Epithelial cell of proximal tubule (primary cell): Measurements from ENCODE around the gene TMEM63A. TPM values are rescaled to one million over a fixed set of nuclear protein-coding genes. Genes with fewer than 3 reads are reported as not detected.
"Not testable (repeated sequence)": the region's sequence is repeated elsewhere in the genome, so short reads cannot be mapped to it uniquely, and the experiment has no call there.

Experiments
- DNase-seq: peaks from one replicate; pipeline ENCODE4 v3.0.0-alpha.2; 2011; ENCODE audit warnings: low read depth
- H3K4me3 ChIP-seq: 2 replicates; pipeline ENCODE4 v1.5.1; 2011; ENCODE audit warnings: low read depth, mild to moderate bottlenecking, low read length
- CTCF ChIP-seq: conservative IDR thresholded peaks from 2 replicates; pipeline ENCODE4 v1.5.1; 2012; ENCODE audit warnings: low read depth, mild to moderate bottlenecking, low read length
- total RNA-seq: library from RNA; depleted of rRNA; stranded (reverse); fragments of >200 nt; gene quantifications from 2 replicates; pipeline ENCODE4 v1.2.3, GENCODE V29; 2015

The TMEM63A gene
- total RNA-seq: 13.2 and 19.5 TPM in 2 replicates

- peak within 1 kb of the TSS; percentile 97 for H3K4me3 ChIP-seq
- DNase-seq: no peak
- peak; percentile 19 for TF ChIP-seq CTCF
Measured at GRCh38 chr1:225881959-225882693, at the start of gene TMEM63A. Gene TMEM63A (minus strand): TSS chr1:225882380. CDS start chr1:225877580, 4,800 bp downstream.

GRCh38 chr1:225931270-225932136, 49.3 kb upstream of the TMEM63A start:
- H3K4me3 ChIP-seq: no peak overlapping the region
- no peak for DNase-seq
- no peak for TF ChIP-seq CTCF

GRCh38 chr1:225930566-225930965, 48.4 kb upstream of the TMEM63A start:
- no peak for DNase-seq
- no peak for TF ChIP-seq CTCF
- H3K4me3 ChIP-seq: no peak overlapping the region

- not testable (repeated sequence) for H3K4me3 ChIP-seq, DNase-seq
Measured at GRCh38 chr1:225929462-225929861, 47.3 kb upstream of the TMEM63A start.

- DNase-seq: no peak
- H3K4me3 ChIP-seq: no peak overlapping the region
- no peak for TF ChIP-seq CTCF
Measured at GRCh38 chr1:225928186-225929175, 46.3 kb upstream of the TMEM63A start.

GRCh38 chr1:225926551-225927113, 44.5 kb upstream of the TMEM63A start:
- TF ChIP-seq CTCF: no peak
- no peak overlapping the region for H3K4me3 ChIP-seq
- no peak for DNase-seq
